HEK293 (cell line): ENCODE data around the gene ARGLU1.

Source experiments
- EGR2 ChIP-seq: fragments of 450-650 bp; formaldehyde crosslinking; IDR thresholded peaks from 2 replicates; pipeline ENCODE4 v1.5.1; 2016; ENCODE audit warnings: low read depth, missing biosample characterization, missing genetic modification characterization
- FEZF1 ChIP-seq: fragments of 450-650 bp; formaldehyde crosslinking; IDR thresholded peaks from 2 replicates; pipeline ENCODE4 v1.5.1; 2016; ENCODE audit warnings: missing biosample characterization, missing genetic modification characterization
- GLI4 ChIP-seq: fragments of 450-650 bp; formaldehyde crosslinking; IDR thresholded peaks from 2 replicates; pipeline ENCODE4 v1.5.1; 2016; ENCODE audit warnings: missing biosample characterization, missing genetic modification characterization
- HOXD13 ChIP-seq: sonication (generic); formaldehyde crosslinking; IDR thresholded peaks from 2 replicates; pipeline ENCODE4 v1.8.0; 2022; ENCODE audit warnings: missing genetic modification reagents, borderline replicate concordance
- IKZF3 ChIP-seq: fragments of 450-650 bp; IDR thresholded peaks from 2 replicates; pipeline ENCODE4 v1.5.0; 2018; ENCODE audit warnings: missing biosample characterization, mild to moderate bottlenecking, missing genetic modification characterization, moderate library complexity
- OSR2 ChIP-seq: fragments of 450-650 bp; formaldehyde crosslinking; IDR thresholded peaks from 2 replicates; pipeline ENCODE4 v1.5.1; 2016; ENCODE audit warnings: missing biosample characterization, missing genetic modification characterization
- YY1 ChIP-seq: fragments of 450-650 bp; formaldehyde crosslinking; IDR thresholded peaks from 2 replicates; pipeline ENCODE4 v1.5.1; 2018; ENCODE audit warnings: missing biosample characterization, missing genetic modification characterization
- ZBTB1 ChIP-seq: fragments of 450-650 bp; formaldehyde crosslinking; IDR thresholded peaks from 2 replicates; pipeline ENCODE4 v1.5.1; 2016; ENCODE audit warnings: missing biosample characterization, missing genetic modification characterization
- ZEB2 ChIP-seq: fragments of 450-650 bp; formaldehyde crosslinking; IDR thresholded peaks from 2 replicates; pipeline ENCODE4 v1.5.1; 2016; ENCODE audit warnings: missing biosample characterization, missing genetic modification characterization
- ZNF335 ChIP-seq: fragments of 450-650 bp; formaldehyde crosslinking; conservative IDR thresholded peaks from 2 replicates; pipeline ENCODE4 v1.5.1; 2016; ENCODE audit warnings: missing biosample characterization, missing genetic modification characterization
- ZNF350 ChIP-seq: fragments of 450-650 bp; formaldehyde crosslinking; IDR thresholded peaks from 2 replicates; pipeline ENCODE4 v1.5.0; 2017; ENCODE audit warnings: missing biosample characterization, mild to moderate bottlenecking, missing genetic modification characterization
- ZNF394 ChIP-seq: fragments of 450-650 bp; formaldehyde crosslinking; IDR thresholded peaks from 2 replicates; pipeline ENCODE4 v1.5.1; 2016; ENCODE audit warnings: missing biosample characterization, missing genetic modification characterization, mild to moderate bottlenecking, moderate library complexity, borderline replicate concordance
- ZNF433 ChIP-seq: fragments of 450-650 bp; formaldehyde crosslinking; IDR thresholded peaks from 2 replicates; pipeline ENCODE4 v1.5.1; 2016; ENCODE audit warnings: missing biosample characterization, missing genetic modification characterization, low read depth
- ZNF501 ChIP-seq: fragments of 450-650 bp; formaldehyde crosslinking; IDR thresholded peaks from 2 replicates; pipeline ENCODE4 v1.5.1; 2016; ENCODE audit warnings: missing biosample characterization, missing genetic modification characterization
- ZNF510 ChIP-seq: fragments of 450-650 bp; formaldehyde crosslinking; IDR thresholded peaks from 2 replicates; pipeline ENCODE4 v1.5.1; 2018; ENCODE audit warnings: mild to moderate bottlenecking, missing genetic modification characterization, missing biosample characterization; ENCODE audit not compliant: insufficient replicate concordance
- ZNF544 ChIP-seq: fragments of 450-650 bp; formaldehyde crosslinking; IDR thresholded peaks from 2 replicates; pipeline ENCODE4 v1.5.0; 2017; ENCODE audit warnings: missing biosample characterization, missing genetic modification characterization
- ZNF555 ChIP-seq: fragments of 450-650 bp; formaldehyde crosslinking; conservative IDR thresholded peaks from 2 replicates; pipeline ENCODE4 v1.5.1; 2017; ENCODE audit warnings: missing biosample characterization, mild to moderate bottlenecking, missing genetic modification characterization, inconsistent platforms
- ZNF558 ChIP-seq: fragments of 450-650 bp; formaldehyde crosslinking; IDR thresholded peaks from 2 replicates; pipeline ENCODE4 v1.5.1; 2016; ENCODE audit warnings: missing biosample characterization, missing genetic modification characterization
- ZNF560 ChIP-seq: fragments of 450-650 bp; formaldehyde crosslinking; IDR thresholded peaks from 2 replicates; pipeline ENCODE4 v1.5.1; 2017; ENCODE audit warnings: missing biosample characterization, missing genetic modification characterization, borderline replicate concordance
- ZNF600 ChIP-seq: fragments of 450-650 bp; formaldehyde crosslinking; IDR thresholded peaks from 2 replicates; pipeline ENCODE4 v1.5.1; 2016; ENCODE audit warnings: missing biosample characterization, missing genetic modification characterization
- ZNF610 ChIP-seq: fragments of 450-650 bp; formaldehyde crosslinking; IDR thresholded peaks from 2 replicates; pipeline ENCODE4 v1.5.1; 2016; ENCODE audit warnings: missing biosample characterization, missing genetic modification characterization, borderline replicate concordance
- ZNF621 ChIP-seq: fragments of 450-650 bp; formaldehyde crosslinking; IDR thresholded peaks from 2 replicates; pipeline ENCODE4 v1.5.1; 2017; ENCODE audit warnings: missing biosample characterization, missing genetic modification characterization
- ZNF629 ChIP-seq: fragments of 450-650 bp; formaldehyde crosslinking; IDR thresholded peaks from 2 replicates; pipeline ENCODE4 v1.5.1; 2017; ENCODE audit warnings: missing biosample characterization, missing genetic modification characterization
- ZNF654 ChIP-seq: fragments of 450-650 bp; formaldehyde crosslinking; IDR thresholded peaks from 2 replicates; pipeline ENCODE4 v1.5.1; 2016; ENCODE audit warnings: low read depth, missing biosample characterization, missing genetic modification characterization
- ZNF658 ChIP-seq: fragments of 450-650 bp; formaldehyde crosslinking; IDR thresholded peaks from 2 replicates; pipeline ENCODE4; 2016; ENCODE audit warnings: missing biosample characterization, missing genetic modification characterization
- ZNF701 ChIP-seq: fragments of 450-650 bp; formaldehyde crosslinking; IDR thresholded peaks from 2 replicates; pipeline ENCODE4 v1.5.1; 2016; ENCODE audit warnings: missing biosample characterization, missing genetic modification characterization
- ZNF792 ChIP-seq: fragments of 450-650 bp; formaldehyde crosslinking; IDR thresholded peaks from 2 replicates; pipeline ENCODE4 v1.5.1; 2016; ENCODE audit warnings: missing biosample characterization, missing genetic modification characterization
- ZNF843 ChIP-seq: fragments of 450-650 bp; formaldehyde crosslinking; IDR thresholded peaks from 2 replicates; pipeline ENCODE4 v1.5.1; 2016; ENCODE audit warnings: missing biosample characterization, missing genetic modification characterization
- TF ChIP-seq, protein P1 (sequence below): fragments of 450-650 bp; formaldehyde crosslinking; IDR thresholded peaks from 2 replicates; pipeline ENCODE4 v1.5.1; 2016; ENCODE audit warnings: missing biosample characterization, missing genetic modification characterization
- TF ChIP-seq, protein P2 (sequence below): fragments of 450-650 bp; formaldehyde crosslinking; IDR thresholded peaks from 2 replicates; pipeline ENCODE4 v1.5.1; 2016; ENCODE audit warnings: missing biosample characterization, missing genetic modification characterization
- TF ChIP-seq, protein P3 (sequence below): fragments of 450-650 bp; formaldehyde crosslinking; IDR thresholded peaks from 2 replicates; pipeline ENCODE4 v1.5.1; 2017; ENCODE audit warnings: missing biosample characterization, missing genetic modification characterization
- TF ChIP-seq, protein P4 (sequence below): fragments of 450-650 bp; formaldehyde crosslinking; conservative IDR thresholded peaks from 2 replicates; pipeline ENCODE4 v1.5.1; 2016; ENCODE audit warnings: low read depth, missing biosample characterization, missing genetic modification characterization

The ARGLU1 gene

DNA sequence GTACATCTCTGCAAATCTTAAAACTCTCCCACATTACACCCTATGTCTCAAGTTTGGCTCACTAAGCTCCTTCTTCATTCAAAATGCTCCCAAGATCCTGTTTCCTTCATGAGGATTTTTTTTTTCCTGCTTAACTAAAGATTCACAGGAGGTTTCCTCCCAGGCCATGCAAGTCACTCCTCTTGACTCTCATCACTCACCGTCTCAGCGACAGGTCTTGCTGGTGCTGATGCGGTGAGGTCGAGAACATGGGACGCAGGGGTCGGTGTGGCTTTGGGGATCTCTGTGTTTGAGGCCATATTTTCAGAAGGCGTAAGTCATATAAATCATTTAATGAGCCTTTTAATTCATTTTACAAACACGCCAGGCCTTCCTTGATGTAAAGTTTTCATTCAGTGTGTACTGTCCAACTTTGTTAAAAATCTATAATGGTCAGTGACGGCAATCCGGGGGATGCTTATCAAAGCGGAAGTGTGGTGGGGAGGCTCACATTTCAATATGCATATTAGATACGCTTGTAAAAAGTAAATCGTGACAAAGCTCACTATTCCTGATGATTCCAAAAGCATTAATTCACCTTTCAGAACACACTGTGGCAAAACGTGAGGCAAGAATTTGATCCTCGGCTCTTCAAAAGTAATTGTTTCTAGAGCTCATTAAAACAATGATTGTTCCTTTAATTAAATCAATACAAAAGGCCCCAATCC is 52.9 kb downstream of the ARGLU1 start (continued):
- TF ChIP-seq, protein P1, sequence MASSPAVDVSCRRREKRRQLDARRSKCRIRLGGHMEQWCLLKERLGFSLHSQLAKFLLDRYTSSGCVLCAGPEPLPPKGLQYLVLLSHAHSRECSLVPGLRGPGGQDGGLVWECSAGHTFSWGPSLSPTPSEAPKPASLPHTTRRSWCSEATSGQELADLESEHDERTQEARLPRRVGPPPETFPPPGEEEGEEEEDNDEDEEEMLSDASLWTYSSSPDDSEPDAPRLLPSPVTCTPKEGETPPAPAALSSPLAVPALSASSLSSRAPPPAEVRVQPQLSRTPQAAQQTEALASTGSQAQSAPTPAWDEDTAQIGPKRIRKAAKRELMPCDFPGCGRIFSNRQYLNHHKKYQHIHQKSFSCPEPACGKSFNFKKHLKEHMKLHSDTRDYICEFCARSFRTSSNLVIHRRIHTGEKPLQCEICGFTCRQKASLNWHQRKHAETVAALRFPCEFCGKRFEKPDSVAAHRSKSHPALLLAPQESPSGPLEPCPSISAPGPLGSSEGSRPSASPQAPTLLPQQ (tag by site-specific recombination), result no peak
- TF ChIP-seq YY1 (tag by site-specific recombination) (no peak), ZNF658 (tag by site-specific recombination) (no peak), ZNF555 (tag by site-specific recombination) (no peak), ZEB2 (peak; percentile 61; the same call in 1 of the 2 replicates), ZNF560 (tag by site-specific recombination) (no peak), ZNF501 (tag by site-specific recombination) (peak; percentile 37), ZNF600 (tag by site-specific recombination) (no peak), EGR2 (0 out of 2 replicates have a peak, but pooled peaks have one; percentile 20), ZNF654 (tag by site-specific recombination) (no peak), ZNF610 (tag by site-specific recombination) (no peak), GLI4 (tag by site-specific recombination) (no peak), HOXD13 (CRISPR knock-in tag) (no peak), ZBTB1 (tag by site-specific recombination) (no peak), OSR2 (tag by site-specific recombination) (peak; percentile 45; the same call in 1 of the 2 replicates), FEZF1 (tag by site-specific recombination) (peak; percentile 73), ZNF558 (tag by site-specific recombination) (no peak), ZNF350 (tag by site-specific recombination) (no peak), ZNF394 (no peak), ZNF433 (tag by site-specific recombination) (no peak), ZNF629 (peak; percentile 79), ZNF701 (tag by site-specific recombination) (no peak), ZNF544 (tag by site-specific recombination) (no peak), ZNF510 (no peak), ZNF335 (tag by site-specific recombination) (no peak), ZNF792 (no peak), ZNF843 (tag by site-specific recombination) (peak; percentile 62; the same call in 1 of the 2 replicates), ZNF621 (tag by site-specific recombination) (no peak), IKZF3 (tag by site-specific recombination) (peak; percentile 77)
- TF ChIP-seq, protein P2, sequence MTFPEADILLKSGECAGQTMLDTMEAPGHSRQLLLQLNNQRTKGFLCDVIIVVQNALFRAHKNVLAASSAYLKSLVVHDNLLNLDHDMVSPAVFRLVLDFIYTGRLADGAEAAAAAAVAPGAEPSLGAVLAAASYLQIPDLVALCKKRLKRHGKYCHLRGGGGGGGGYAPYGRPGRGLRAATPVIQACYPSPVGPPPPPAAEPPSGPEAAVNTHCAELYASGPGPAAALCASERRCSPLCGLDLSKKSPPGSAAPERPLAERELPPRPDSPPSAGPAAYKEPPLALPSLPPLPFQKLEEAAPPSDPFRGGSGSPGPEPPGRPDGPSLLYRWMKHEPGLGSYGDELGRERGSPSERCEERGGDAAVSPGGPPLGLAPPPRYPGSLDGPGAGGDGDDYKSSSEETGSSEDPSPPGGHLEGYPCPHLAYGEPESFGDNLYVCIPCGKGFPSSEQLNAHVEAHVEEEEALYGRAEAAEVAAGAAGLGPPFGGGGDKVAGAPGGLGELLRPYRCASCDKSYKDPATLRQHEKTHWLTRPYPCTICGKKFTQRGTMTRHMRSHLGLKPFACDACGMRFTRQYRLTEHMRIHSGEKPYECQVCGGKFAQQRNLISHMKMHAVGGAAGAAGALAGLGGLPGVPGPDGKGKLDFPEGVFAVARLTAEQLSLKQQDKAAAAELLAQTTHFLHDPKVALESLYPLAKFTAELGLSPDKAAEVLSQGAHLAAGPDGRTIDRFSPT, result peak; percentile 74
- TF ChIP-seq, protein P3, sequence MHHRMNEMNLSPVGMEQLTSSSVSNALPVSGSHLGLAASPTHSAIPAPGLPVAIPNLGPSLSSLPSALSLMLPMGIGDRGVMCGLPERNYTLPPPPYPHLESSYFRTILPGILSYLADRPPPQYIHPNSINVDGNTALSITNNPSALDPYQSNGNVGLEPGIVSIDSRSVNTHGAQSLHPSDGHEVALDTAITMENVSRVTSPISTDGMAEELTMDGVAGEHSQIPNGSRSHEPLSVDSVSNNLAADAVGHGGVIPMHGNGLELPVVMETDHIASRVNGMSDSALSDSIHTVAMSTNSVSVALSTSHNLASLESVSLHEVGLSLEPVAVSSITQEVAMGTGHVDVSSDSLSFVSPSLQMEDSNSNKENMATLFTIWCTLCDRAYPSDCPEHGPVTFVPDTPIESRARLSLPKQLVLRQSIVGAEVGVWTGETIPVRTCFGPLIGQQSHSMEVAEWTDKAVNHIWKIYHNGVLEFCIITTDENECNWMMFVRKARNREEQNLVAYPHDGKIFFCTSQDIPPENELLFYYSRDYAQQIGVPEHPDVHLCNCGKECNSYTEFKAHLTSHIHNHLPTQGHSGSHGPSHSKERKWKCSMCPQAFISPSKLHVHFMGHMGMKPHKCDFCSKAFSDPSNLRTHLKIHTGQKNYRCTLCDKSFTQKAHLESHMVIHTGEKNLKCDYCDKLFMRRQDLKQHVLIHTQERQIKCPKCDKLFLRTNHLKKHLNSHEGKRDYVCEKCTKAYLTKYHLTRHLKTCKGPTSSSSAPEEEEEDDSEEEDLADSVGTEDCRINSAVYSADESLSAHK, result 0 out of 2 replicates have a peak, but pooled peaks have one; percentile 7
- TF ChIP-seq, protein P4, sequence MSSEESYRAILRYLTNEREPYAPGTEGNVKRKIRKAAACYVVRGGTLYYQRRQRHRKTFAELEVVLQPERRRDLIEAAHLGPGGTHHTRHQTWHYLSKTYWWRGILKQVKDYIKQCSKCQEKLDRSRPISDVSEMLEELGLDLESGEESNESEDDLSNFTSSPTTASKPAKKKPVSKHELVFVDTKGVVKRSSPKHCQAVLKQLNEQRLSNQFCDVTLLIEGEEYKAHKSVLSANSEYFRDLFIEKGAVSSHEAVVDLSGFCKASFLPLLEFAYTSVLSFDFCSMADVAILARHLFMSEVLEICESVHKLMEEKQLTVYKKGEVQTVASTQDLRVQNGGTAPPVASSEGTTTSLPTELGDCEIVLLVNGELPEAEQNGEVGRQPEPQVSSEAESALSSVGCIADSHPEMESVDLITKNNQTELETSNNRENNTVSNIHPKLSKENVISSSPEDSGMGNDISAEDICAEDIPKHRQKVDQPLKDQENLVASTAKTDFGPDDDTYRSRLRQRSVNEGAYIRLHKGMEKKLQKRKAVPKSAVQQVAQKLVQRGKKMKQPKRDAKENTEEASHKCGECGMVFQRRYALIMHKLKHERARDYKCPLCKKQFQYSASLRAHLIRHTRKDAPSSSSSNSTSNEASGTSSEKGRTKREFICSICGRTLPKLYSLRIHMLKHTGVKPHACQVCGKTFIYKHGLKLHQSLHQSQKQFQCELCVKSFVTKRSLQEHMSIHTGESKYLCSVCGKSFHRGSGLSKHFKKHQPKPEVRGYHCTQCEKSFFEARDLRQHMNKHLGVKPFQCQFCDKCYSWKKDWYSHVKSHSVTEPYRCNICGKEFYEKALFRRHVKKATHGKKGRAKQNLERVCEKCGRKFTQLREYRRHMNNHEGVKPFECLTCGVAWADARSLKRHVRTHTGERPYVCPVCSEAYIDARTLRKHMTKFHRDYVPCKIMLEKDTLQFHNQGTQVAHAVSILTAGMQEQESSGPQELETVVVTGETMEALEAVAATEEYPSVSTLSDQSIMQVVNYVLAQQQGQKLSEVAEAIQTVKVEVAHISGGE (tag by site-specific recombination), result no peak
